ENCODE data around the gene ITPRID1.

Gene ITPRID1

DNA sequence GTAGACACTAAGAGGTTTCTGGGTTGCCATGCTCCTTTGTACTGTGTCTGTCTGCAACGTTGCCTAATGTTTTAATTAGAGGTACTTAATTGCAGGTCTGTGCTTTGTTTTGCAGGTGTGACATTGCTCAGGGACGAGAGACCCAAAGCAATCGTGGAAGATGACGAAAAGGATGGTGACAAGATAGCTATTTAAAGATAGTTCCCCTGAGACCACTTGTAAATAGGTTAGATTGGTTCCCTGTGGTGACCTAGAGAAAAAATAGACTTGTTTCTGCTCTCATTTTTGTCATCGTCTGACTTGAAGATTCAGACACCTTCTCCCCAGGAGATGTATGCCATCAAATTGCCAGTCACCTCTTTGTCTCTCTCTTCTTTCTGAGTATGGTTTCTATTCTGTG lies 193.2 kb downstream of the ITPRID1 start:
- no peak for DNase-seq
